HepG2 (cell line): ENCODE measurements around the gene CBX2. TPM values are rescaled to one million over a fixed set of nuclear protein-coding genes. Genes with fewer than 3 reads are reported as not detected.

Source experiments
- ATF2 ChIP-seq: sonication (generic); formaldehyde crosslinking; IDR thresholded peaks from 2 replicates; pipeline ENCODE4 v1.4.0; 2020; ENCODE audit warnings: missing genetic modification reagents
- ATF5 ChIP-seq: sonication (generic); formaldehyde crosslinking; IDR thresholded peaks from 2 replicates; pipeline ENCODE4 v1.4.0; 2020; ENCODE audit warnings: mild to moderate bottlenecking, low read depth, missing genetic modification reagents
- ATM ChIP-seq: fragments of 450-650 bp; IDR thresholded peaks from 2 replicates; pipeline ENCODE4 v1.7.1; 2017; ENCODE audit warnings: mild to moderate bottlenecking, borderline replicate concordance
- ERF ChIP-seq: IDR thresholded peaks from 2 replicates; pipeline ENCODE4 v1.6.1; 2018; ENCODE audit warnings: missing biosample characterization, missing genetic modification reagents
- HOXA3 ChIP-seq: sonication (generic); formaldehyde crosslinking; IDR thresholded peaks from 2 replicates; pipeline ENCODE4 v1.5.0; 2020; ENCODE audit warnings: missing genetic modification reagents
- PITX1 ChIP-seq: sonication (generic); formaldehyde crosslinking; IDR thresholded peaks from 2 replicates; pipeline ENCODE4 v1.5.1; 2020; ENCODE audit warnings: mild to moderate bottlenecking, missing genetic modification reagents
- PLRG1 ChIP-seq: fragments of 450-650 bp; conservative IDR thresholded peaks from 2 replicates; pipeline ENCODE4 v1.6.1; 2016
- REPIN1 ChIP-seq: sonication (generic); formaldehyde crosslinking; IDR thresholded peaks from 2 replicates; pipeline ENCODE4 v1.8.0; 2022; ENCODE audit warnings: missing genetic modification reagents, low read depth, mild to moderate bottlenecking, borderline replicate concordance
- SOX6 ChIP-seq, 2 experiments: fragments of 450-650 bp in 1 of 2; sonication (generic) in 1 of 2; formaldehyde crosslinking in 1 of 2; IDR thresholded peaks; 2 replicates each; pipeline versions ENCODE4 v1.4.0 to v1.6.1; 2017 to 2020; ENCODE audit warnings: antibody characterized with exemption in 1 of 2, mild to moderate bottlenecking in 1 of 2, missing genetic modification reagents in 1 of 2
- TEAD3 ChIP-seq: optimal IDR thresholded peaks from 2 replicates; pipeline ENCODE3; 2016; ENCODE audit warnings: borderline replicate concordance
- YY1 ChIP-seq: IDR thresholded peaks from 2 replicates; pipeline ENCODE4 v1.6.1; 2011; ENCODE audit warnings: low read length, low read depth, moderate library complexity, mild to moderate bottlenecking; ENCODE audit not compliant: insufficient read depth, insufficient replicate concordance
- ZBTB38 ChIP-seq: sonication (generic); formaldehyde crosslinking; IDR thresholded peaks from 2 replicates; pipeline ENCODE4 v1.5.1; 2020; ENCODE audit warnings: mild to moderate bottlenecking, missing genetic modification reagents
- ZFY ChIP-seq: sonication (generic); formaldehyde crosslinking; IDR thresholded peaks from 2 replicates; pipeline ENCODE4 v1.4.0; 2020; ENCODE audit warnings: missing genetic modification reagents
- ZNF484 ChIP-seq: sonication (generic); formaldehyde crosslinking; IDR thresholded peaks from 2 replicates; pipeline ENCODE4 v1.5.1; 2020; ENCODE audit warnings: mild to moderate bottlenecking, low read depth, missing genetic modification reagents, borderline replicate concordance
- ZNF512B ChIP-seq: sonication (generic); formaldehyde crosslinking; IDR thresholded peaks from 2 replicates; pipeline ENCODE4 v1.5.1; 2020; ENCODE audit warnings: missing genetic modification reagents, mild to moderate bottlenecking, borderline replicate concordance
- ZNF605 ChIP-seq: sonication (generic); formaldehyde crosslinking; IDR thresholded peaks from 2 replicates; pipeline ENCODE4 v1.8.0; 2022; ENCODE audit warnings: mild to moderate bottlenecking, missing genetic modification reagents
- ZNF713 ChIP-seq: sonication (generic); formaldehyde crosslinking; IDR thresholded peaks from 2 replicates; pipeline ENCODE4 v1.4.0; 2020; ENCODE audit warnings: mild to moderate bottlenecking, missing genetic modification reagents
- polyA plus RNA-seq, 8 experiments: library from polyadenylated mRNA; depleted of rRNA in 3 of 8; stranded (reverse) in 7 of 8; unstranded in 1 of 8; fragments of >200 nt; fragmentation: Illumina TruSeq in 4 of 8; extraction: Trizol in 4 of 8; gene quantifications; 2 replicates each; pipeline versions ENCODE4 v1.2.1 to v1.2.3, GENCODE V29; 2011 to 2016; ENCODE audit warnings: low read depth in 4 of 8, missing spikeins in 1 of 8, mixed read lengths in 1 of 8; ENCODE audit not compliant: insufficient read depth in 1 of 8
- total RNA-seq, 5 experiments: library from RNA; depleted of rRNA; stranded (reverse); fragments of >200 nt; fragmentation: Illumina TruSeq; extraction: Trizol; gene quantifications; 2 replicates each; pipeline ENCODE4 v1.2.3, GENCODE V29; 2016; ENCODE audit warnings: low read depth in 1 of 5
- TF ChIP-seq, protein P1 (sequence below): sonication (generic); IDR thresholded peaks from 2 replicates; pipeline ENCODE4 v1.6.1; 2016; ENCODE audit warnings: low read depth, borderline replicate concordance
- TF ChIP-seq, protein P2 (sequence below): sonication (generic); formaldehyde crosslinking; conservative IDR thresholded peaks from 2 replicates; pipeline ENCODE4 v1.8.0; 2022; ENCODE audit warnings: mild to moderate bottlenecking, moderate library complexity, missing genetic modification reagents
- TF ChIP-seq, protein P3 (sequence below): sonication (generic); formaldehyde crosslinking; IDR thresholded peaks from 2 replicates; pipeline ENCODE4 v1.4.0; 2020; ENCODE audit warnings: mild to moderate bottlenecking, missing genetic modification reagents, borderline replicate concordance

Gene CBX2
- total and polyA plus RNA-seq, 2 of the 13 experiments (the other 11 are each of a cell fraction or from before 2014, with no cell fraction given), result 14.5 to 31.1 TPM

GRCh38 chr17:79774561-79774975, 3.4 kb upstream of the CBX2 start (continued):
- 0 out of 2 replicates have a peak, but pooled peaks have one; percentile 6 for TF ChIP-seq PITX1 (CRISPR knock-in tag)
- TF ChIP-seq, protein P1, sequence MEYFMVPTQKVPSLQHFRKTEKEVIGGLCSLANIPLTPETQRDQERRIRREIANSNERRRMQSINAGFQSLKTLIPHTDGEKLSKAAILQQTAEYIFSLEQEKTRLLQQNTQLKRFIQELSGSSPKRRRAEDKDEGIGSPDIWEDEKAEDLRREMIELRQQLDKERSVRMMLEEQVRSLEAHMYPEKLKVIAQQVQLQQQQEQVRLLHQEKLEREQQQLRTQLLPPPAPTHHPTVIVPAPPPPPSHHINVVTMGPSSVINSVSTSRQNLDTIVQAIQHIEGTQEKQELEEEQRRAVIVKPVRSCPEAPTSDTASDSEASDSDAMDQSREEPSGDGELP, result peak; percentile 20; the same call in 1 of the 2 replicates
- TF ChIP-seq ZFY (CRISPR knock-in tag), result peak; percentile 44; the same call in 1 of the 2 replicates
- TF ChIP-seq HOXA3 (CRISPR knock-in tag), result peak; percentile 21; the same call in 1 of the 2 replicates
- no peak for TF ChIP-seq ATF5
- TF ChIP-seq ZNF713 (CRISPR knock-in tag), result no peak
- TF ChIP-seq ZNF605 (CRISPR knock-in tag), result peak; percentile 56; the same call in 1 of the 2 replicates
- no peak for TF ChIP-seq YY1
- TF ChIP-seq REPIN1 (CRISPR knock-in tag), result no peak
- TF ChIP-seq ZNF484 (CRISPR knock-in tag), result no peak
- TF ChIP-seq PLRG1, result no peak
- TF ChIP-seq ZNF512B (CRISPR knock-in tag), result 0 out of 2 replicates have a peak, but pooled peaks have one; percentile 71
- TF ChIP-seq, protein P2, sequence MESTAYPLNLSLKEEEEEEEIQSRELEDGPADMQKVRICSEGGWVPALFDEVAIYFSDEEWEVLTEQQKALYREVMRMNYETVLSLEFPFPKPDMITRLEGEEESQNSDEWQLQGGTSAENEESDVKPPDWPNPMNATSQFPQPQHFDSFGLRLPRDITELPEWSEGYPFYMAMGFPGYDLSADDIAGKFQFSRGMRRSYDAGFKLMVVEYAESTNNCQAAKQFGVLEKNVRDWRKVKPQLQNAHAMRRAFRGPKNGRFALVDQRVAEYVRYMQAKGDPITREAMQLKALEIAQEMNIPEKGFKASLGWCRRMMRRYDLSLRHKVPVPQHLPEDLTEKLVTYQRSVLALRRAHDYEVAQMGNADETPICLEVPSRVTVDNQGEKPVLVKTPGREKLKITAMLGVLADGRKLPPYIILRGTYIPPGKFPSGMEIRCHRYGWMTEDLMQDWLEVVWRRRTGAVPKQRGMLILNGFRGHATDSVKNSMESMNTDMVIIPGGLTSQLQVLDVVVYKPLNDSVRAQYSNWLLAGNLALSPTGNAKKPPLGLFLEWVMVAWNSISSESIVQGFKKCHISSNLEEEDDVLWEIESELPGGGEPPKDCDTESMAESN (CRISPR knock-in tag), result peak; percentile 68; the same call in 1 of the 2 replicates
- peak; percentile 85 for TF ChIP-seq ZBTB38
- no peak for TF ChIP-seq ATM
- no peak for TF ChIP-seq SOX6 (IDR thresholded peaks at IDR 0.05)
- 0 out of 2 replicates have a peak, but pooled peaks have one; percentile 11 for TF ChIP-seq SOX6 (CRISPR knock-in tag; IDR thresholded peaks at IDR 0.05)
- TF ChIP-seq ATF2 (CRISPR knock-in tag), result 0 out of 2 replicates have a peak, but pooled peaks have one; percentile 27
- peak; percentile 58; the same call in 1 of the 2 replicates for TF ChIP-seq ERF (CRISPR knock-in tag)
- peak; percentile 37 for TF ChIP-seq TEAD3 (CRISPR knock-in tag)
- TF ChIP-seq, protein P3, sequence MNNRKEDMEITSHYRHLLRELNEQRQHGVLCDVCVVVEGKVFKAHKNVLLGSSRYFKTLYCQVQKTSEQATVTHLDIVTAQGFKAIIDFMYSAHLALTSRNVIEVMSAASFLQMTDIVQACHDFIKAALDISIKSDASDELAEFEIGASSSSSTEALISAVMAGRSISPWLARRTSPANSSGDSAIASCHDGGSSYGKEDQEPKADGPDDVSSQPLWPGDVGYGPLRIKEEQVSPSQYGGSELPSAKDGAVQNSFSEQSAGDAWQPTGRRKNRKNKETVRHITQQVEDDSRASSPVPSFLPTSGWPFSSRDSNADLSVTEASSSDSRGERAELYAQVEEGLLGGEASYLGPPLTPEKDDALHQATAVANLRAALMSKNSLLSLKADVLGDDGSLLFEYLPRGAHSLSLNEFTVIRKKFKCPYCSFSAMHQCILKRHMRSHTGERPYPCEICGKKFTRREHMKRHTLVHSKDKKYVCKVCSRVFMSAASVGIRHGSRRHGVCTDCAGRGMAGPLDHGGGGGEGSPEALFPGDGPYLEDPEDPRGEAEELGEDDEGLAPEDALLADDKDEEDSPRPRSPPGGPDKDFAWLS (CRISPR knock-in tag), result no peak
